A549 (cell line): ENCODE data around the gene INKA2.

Experiments used
- CHD4 ChIP-seq: fragments of 200-600 bp; sonication (generic); IDR thresholded peaks from 2 replicates; pipeline ENCODE4 v1.6.1; 2016; ENCODE audit warnings: antibody characterized with exemption, mild to moderate bottlenecking, borderline replicate concordance
- E2F6 ChIP-seq: IDR thresholded peaks from 2 replicates; pipeline ENCODE4 v1.6.1; 2012; ENCODE audit warnings: low read depth, borderline replicate concordance
- EP300 ChIP-seq, 2 experiments: fragments of >200 bp; sonication (Bioruptor Twin); formaldehyde crosslinking; IDR thresholded peaks; 2 replicates in 1 of 2; 3 replicates in 1 of 2; pipeline ENCODE4 v1.6.1; 2016 to 2017
- POLR2A ChIP-seq: IDR thresholded peaks from 2 replicates; pipeline ENCODE4 v1.6.1; 2012; ENCODE audit warnings: mild to moderate bottlenecking, low read length
- RFX5 ChIP-seq: fragments of 450-650 bp; IDR thresholded peaks from 2 replicates; pipeline ENCODE4 v1.7.1; 2014; ENCODE audit warnings: antibody characterized with exemption, mild to moderate bottlenecking, moderate library complexity
- SMC3 ChIP-seq: fragments of >200 bp; sonication (Bioruptor Twin); formaldehyde crosslinking; IDR thresholded peaks from 3 replicates; pipeline ENCODE4 v1.6.1; 2018; ENCODE audit warnings: inconsistent platforms
- USF2 ChIP-seq: fragments of 450-650 bp; IDR thresholded peaks from 2 replicates; pipeline ENCODE4 v1.6.1; 2014; ENCODE audit warnings: antibody characterized with exemption

GRCh38 chr1:111732718-111733117 lies 6.5 kb downstream of the INKA2 start:
- no peak for TF ChIP-seq SMC3
- TF ChIP-seq RFX5 = no peak
- no peak for TF ChIP-seq CHD4
- no peak for TF ChIP-seq E2F6
- no peak for TF ChIP-seq POLR2A
- no peak for TF ChIP-seq EP300 (IDR thresholded peaks at IDR 0.05)
- no peak for TF ChIP-seq USF2
